Keratinocyte (primary cell): Measurements from ENCODE around the gene SNX7. TPM values are rescaled to one million over a fixed set of nuclear protein-coding genes. Genes with fewer than 3 reads are reported as not detected.

Experiments
- DNase-seq: peaks from one replicate; pipeline ENCODE4 v3.0.0-alpha.2; 2011; ENCODE audit warnings: low read depth, missing footprints, low spot score
- FAIRE-seq: peaks from 2 replicates; lab custom pipeline; 2011; peaks lifted over from hg19 to GRCh38; lab: Jason Lieb, UNC
- H2AFZ ChIP-seq: 2 replicates; pipeline ENCODE4 v1.6.0; 2012; ENCODE audit warnings: low read length, control low read depth, inconsistent platforms; ENCODE audit not compliant: control insufficient read depth
- H3K27ac ChIP-seq: 2 replicates; pipeline ENCODE4 v1.5.1; 2011; ENCODE audit warnings: low read length; ENCODE audit not compliant: control insufficient read depth, insufficient read depth
- H3K27me3 ChIP-seq: 3 replicates; pipeline ENCODE4 v1.6.0; 2011; ENCODE audit warnings: low read length; ENCODE audit not compliant: control insufficient read depth, insufficient read depth; ENCODE audit errors: extremely low read depth
- H3K36me3 ChIP-seq, 2 experiments: 2 replicates in 1 of 2; 3 replicates in 1 of 2; pipeline ENCODE4 v1.5.1; 2011; ENCODE audit warnings: low read length in 2 of 2, mild to moderate bottlenecking in 1 of 2; ENCODE audit not compliant: control insufficient read depth in 2 of 2, insufficient read depth in 2 of 2; ENCODE audit errors: extremely low read depth in 1 of 2
- H3K4me1 ChIP-seq: 3 replicates; pipeline ENCODE4 v1.5.1; 2011; ENCODE audit warnings: low read length; ENCODE audit not compliant: control insufficient read depth, insufficient read depth; ENCODE audit errors: extremely low read depth
- H3K4me2 ChIP-seq: 3 replicates; pipeline ENCODE4 v1.6.0; 2011; ENCODE audit warnings: low read depth, low read length; ENCODE audit not compliant: control insufficient read depth, insufficient read depth; ENCODE audit errors: extremely low read depth
- H3K4me3 ChIP-seq, 3 experiments: fragments of 200-600 bp in 1 of 3; sonication (generic) in 1 of 3; 2 replicates in 2 of 3; 3 replicates in 1 of 3; pipeline ENCODE4 v1.5.1; 2011 to 2016; ENCODE audit warnings: low read length in 3 of 3, mild to moderate bottlenecking in 3 of 3, control low read depth in 2 of 3, inconsistent platforms in 1 of 3, low read depth in 1 of 3, mixed read lengths in 1 of 3, mixed run types in 1 of 3, moderate library complexity in 1 of 3; ENCODE audit not compliant: control insufficient read depth in 2 of 3, insufficient read depth in 2 of 3; ENCODE audit errors: extremely low read depth in 1 of 3
- H3K79me2 ChIP-seq: 2 replicates; pipeline ENCODE4 v1.6.0; 2012; ENCODE audit warnings: low read length; ENCODE audit not compliant: control insufficient read depth, insufficient read depth
- H3K9ac ChIP-seq: 3 replicates; pipeline ENCODE4 v1.6.0; 2011; ENCODE audit warnings: low read length; ENCODE audit not compliant: control insufficient read depth, insufficient read depth; ENCODE audit errors: extremely low read depth
- H3K9me1 ChIP-seq: 3 replicates; pipeline ENCODE4 v1.6.0; 2011; ENCODE audit warnings: low read length; ENCODE audit not compliant: control insufficient read depth, insufficient read depth; ENCODE audit errors: extremely low read depth
- H3K9me3 ChIP-seq: 2 replicates; pipeline ENCODE4 v1.5.1; 2012; ENCODE audit warnings: low read depth, low read length; ENCODE audit not compliant: control insufficient read depth
- H4K20me1 ChIP-seq: 3 replicates; pipeline ENCODE4 v1.6.0; 2011; ENCODE audit warnings: low read length; ENCODE audit not compliant: control insufficient read depth, insufficient read depth; ENCODE audit errors: extremely low read depth
- EZH2 ChIP-seq: IDR thresholded peaks from one replicate; pipeline ENCODE4 v1.6.1; 2012; ENCODE audit warnings: inconsistent platforms, mild to moderate bottlenecking, low read length, moderate library complexity
- dilution Hi-C: fragments of 300-500 bp; cut with MboI; formaldehyde crosslinking; loops from one replicate; pipeline ENCODE4 v1.7.0; 2020; ENCODE audit warnings: low sequenced_read_pairs; ENCODE audit not compliant: extremely low pct_ligation_motif_present
- polyA plus RNA-seq, 5 experiments: library from polyadenylated mRNA; depleted of rRNA in 3 of 5; stranded (reverse) in 3 of 5; stranded (forward) in 1 of 5; unstranded in 1 of 5; fragments of >200 nt; gene quantifications; 1 replicate in 1 of 5; 2 replicates in 3 of 5; 3 replicates in 1 of 5; pipeline versions ENCODE4 v1.2.1 to v1.2.3, GENCODE V29; 2011 to 2012; ENCODE audit warnings: missing spikeins in 2 of 5, low read depth in 1 of 5, low replicate concordance in 1 of 5
- TF ChIP-seq, protein P1 (sequence below), 3 experiments: IDR thresholded peaks in 1 of 3; conservative IDR thresholded peaks in 1 of 3; optimal IDR thresholded peaks in 1 of 3; 2 replicates in 2 of 3; 3 replicates in 1 of 3; pipeline versions ENCODE3 to v1.5.1; 2011; ENCODE audit warnings: low read length in 3 of 3, mild to moderate bottlenecking in 3 of 3, moderate library complexity in 2 of 3, control low read depth in 1 of 3, inconsistent platforms in 1 of 3; ENCODE audit not compliant: insufficient read depth in 2 of 3; ENCODE audit errors: extremely low read depth in 1 of 3

Gene SNX7
- polyA plus RNA-seq, 1 donor (not counting 4 experiments of a cell fraction or from before 2014, with no cell fraction given), result 50.5 TPM

DNA sequence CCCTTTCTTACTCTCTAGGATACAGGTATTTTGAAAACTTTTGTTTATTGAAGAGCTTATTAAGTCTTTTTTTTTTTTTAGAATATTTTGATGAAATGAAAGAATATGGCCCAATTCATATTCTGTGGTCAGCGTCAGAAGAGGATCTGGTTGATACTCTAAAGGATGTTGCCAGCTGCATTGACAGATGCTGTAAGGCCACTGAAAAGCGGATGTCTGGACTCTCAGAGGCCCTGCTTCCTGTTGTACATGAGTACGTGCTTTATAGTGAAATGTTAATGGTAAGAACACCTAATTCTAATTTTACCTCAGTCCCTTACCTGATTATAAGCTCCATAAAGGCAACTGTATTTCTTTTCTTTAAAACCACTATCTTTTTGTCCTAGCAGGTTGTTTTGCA, 37.1 kb downstream of the SNX7 start:
- Histone ChIP-seq H3K9me1 (no peaks in the 10 kb centered on the region), H3K4me2 (no peak overlapping the region), H3K4me1 (no peaks in the 10 kb centered on the region), H3K36me3 (no peaks in the 10 kb centered on the region), H3K79me2 (no peaks in the 10 kb centered on the region), H2AFZ (no peak overlapping the region), H3K9me3 (no peaks in the 10 kb centered on the region), H4K20me1 (no peaks in the 10 kb centered on the region), H3K27ac (no peak overlapping the region), H3K4me3 (no peak overlapping the region), H3K27me3 (no peaks in the 10 kb centered on the region), H3K9ac (no peak overlapping the region)
- FAIRE-seq (no peak), DNase-seq (no peak)
- dilution Hi-C loops, result no loop called here
- TF ChIP-seq, protein P1, sequence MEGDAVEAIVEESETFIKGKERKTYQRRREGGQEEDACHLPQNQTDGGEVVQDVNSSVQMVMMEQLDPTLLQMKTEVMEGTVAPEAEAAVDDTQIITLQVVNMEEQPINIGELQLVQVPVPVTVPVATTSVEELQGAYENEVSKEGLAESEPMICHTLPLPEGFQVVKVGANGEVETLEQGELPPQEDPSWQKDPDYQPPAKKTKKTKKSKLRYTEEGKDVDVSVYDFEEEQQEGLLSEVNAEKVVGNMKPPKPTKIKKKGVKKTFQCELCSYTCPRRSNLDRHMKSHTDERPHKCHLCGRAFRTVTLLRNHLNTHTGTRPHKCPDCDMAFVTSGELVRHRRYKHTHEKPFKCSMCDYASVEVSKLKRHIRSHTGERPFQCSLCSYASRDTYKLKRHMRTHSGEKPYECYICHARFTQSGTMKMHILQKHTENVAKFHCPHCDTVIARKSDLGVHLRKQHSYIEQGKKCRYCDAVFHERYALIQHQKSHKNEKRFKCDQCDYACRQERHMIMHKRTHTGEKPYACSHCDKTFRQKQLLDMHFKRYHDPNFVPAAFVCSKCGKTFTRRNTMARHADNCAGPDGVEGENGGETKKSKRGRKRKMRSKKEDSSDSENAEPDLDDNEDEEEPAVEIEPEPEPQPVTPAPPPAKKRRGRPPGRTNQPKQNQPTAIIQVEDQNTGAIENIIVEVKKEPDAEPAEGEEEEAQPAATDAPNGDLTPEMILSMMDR (optimal IDR thresholded peaks at IDR 0.05 in 1 of 3, IDR thresholded peaks at IDR 0.05 in 1 of 3, conservative IDR thresholded peaks at IDR 0.05 in 1 of 3; ENCODE audit: extremely low read depth in 1 of 3, insufficient read depth in 2 of 3, low read length in 3 of 3), result no peak

DNA sequence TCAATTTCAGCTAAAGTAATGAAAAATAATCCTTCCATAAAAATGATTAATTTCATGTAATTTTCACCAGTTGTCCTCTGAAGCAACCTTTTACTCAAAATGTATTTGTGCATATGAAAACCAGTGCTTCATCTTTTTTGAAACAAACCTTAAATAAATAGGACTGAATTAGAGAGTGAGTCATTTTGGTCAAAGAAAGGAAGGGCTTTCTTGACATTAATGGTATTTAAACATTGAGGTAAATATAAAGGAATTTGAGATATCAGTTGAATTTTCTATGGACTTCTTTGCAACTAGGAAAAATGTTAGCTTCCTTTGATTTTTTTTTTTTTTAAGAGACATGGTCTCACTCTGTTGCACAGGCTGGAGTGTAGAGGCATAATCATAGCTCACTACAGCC, 38.7 kb downstream of the SNX7 start:
- no peaks in the 10 kb centered on the region for H3K4me1 ChIP-seq
- H3K9me3 ChIP-seq, result no peaks in the 10 kb centered on the region
- H3K4me2 ChIP-seq, result no peak overlapping the region
- no peaks in the 10 kb centered on the region for H3K36me3 ChIP-seq
- H3K9ac ChIP-seq, result no peak overlapping the region
- TF ChIP-seq, protein P1 (optimal IDR thresholded peaks at IDR 0.05 in 1 of 3, IDR thresholded peaks at IDR 0.05 in 1 of 3, conservative IDR thresholded peaks at IDR 0.05 in 1 of 3; ENCODE audit: extremely low read depth in 1 of 3, insufficient read depth in 2 of 3, low read length in 3 of 3), result no peak
- no peak for TF ChIP-seq EZH2
- no peak overlapping the region for H2AFZ ChIP-seq
- no peaks in the 10 kb centered on the region for H3K79me2 ChIP-seq
- H3K27ac ChIP-seq, result no peak overlapping the region
- H3K27me3 ChIP-seq, result no peaks in the 10 kb centered on the region
- FAIRE-seq, result no peak
- H3K4me3 ChIP-seq, result no peak overlapping the region
- H3K9me1 ChIP-seq, result no peaks in the 10 kb centered on the region
- dilution Hi-C loops, result no loop called here
- H4K20me1 ChIP-seq, result no peaks in the 10 kb centered on the region
- no peak for DNase-seq
